HG03280 (cell line): Measurements from ENCODE around the gene TUBA4A.
"Not testable (repeated sequence)": the region's sequence is repeated elsewhere in the genome, so short reads cannot be mapped to it uniquely, and the experiment has no call there.

Source experiments
- ATAC-seq: cut with Tn5 transposase; IDR thresholded peaks from one replicate; pipeline ENCODE4 v1.9.1; 2021; ENCODE audit warnings: mild to moderate bottlenecking, moderate library complexity; ENCODE audit not compliant: unreplicated experiment

The TUBA4A gene

DNA sequence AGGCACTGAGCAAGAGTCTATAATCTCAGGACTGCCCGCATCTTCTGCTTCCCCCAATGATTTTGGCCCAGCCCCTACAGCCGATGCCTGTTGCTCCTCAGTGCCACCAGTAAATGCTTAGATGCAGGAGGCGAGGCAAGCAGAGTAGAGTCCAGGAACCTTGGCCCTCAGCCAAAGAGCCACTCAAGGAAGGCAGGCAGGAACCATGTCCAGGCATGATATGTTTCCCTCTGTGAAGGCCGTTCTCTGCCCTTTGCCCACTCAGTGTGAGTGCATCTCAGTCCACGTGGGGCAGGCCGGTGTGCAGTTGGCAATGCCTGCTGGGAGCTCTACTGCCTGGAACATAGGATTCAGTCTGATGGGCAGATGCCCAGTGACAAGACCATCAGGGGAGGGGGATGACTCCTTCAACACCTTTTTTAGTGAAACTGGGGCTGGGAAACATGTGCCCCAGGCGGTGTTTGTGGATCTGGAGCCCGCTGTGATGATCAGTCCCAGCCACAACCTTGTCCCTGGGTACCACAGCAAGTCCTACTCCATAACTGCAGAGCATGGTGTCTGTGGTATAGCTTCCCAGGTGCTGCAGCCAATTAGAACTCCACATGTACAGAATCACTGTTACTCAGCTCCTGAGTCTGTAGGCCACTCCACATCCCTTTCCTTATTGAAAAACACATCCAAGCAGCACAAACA lies 15.8 kb upstream of the TUBA4A start:
- ATAC-seq, result no peak

- ATAC-seq, result no peak
These were observed 14.6 kb upstream of the TUBA4A start for GRCh38 chr2:219268294-219268693.

GRCh38 chr2:219266886-219267285 lies 13.2 kb upstream of the TUBA4A start:
- no peak for ATAC-seq

GRCh38 chr2:219266232-219266631 lies 12.5 kb upstream of the TUBA4A start:
- no peak for ATAC-seq

DNA sequence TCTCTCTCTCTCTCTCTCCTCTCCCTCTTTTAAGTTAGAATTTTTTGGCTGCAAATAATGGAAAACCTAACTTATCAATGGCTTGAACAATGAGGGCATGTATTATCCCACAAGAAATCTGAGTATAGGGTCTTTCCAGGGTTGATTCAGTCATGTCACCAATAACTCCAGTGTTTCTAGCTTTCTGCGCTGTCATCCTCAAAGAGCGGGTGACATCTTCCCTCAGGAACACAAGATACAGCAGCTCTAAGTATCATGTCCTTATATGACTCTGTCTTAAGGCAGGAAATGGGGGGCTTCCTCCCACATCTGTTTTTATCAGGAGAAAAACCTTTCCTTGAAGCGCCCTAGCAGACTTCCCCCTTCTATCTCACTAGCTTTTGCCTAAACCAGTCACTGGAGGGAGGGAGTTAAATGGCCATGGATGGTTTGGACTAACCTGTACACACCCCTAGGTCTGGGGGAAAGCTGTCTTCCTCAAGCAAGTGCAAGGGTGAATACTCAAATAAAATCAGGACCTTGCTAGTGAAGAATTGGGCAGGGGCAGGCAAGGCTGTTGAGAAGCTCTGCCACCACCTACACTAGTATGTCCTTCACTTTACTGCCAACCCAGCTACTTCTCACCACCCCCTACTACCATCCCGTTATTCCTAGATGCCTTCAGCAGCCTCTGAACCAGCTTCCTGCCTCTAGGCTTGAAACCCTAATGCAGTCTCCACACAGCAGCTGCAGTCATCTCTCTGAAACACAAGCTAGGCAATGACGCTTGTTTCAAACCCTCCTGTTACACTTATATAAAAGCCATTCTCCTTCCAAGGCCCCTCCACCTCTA lies 7.5 kb upstream of the TUBA4A start:
- no peak for ATAC-seq

- ATAC-seq, result not testable (repeated sequence)
These were observed 5.2 kb upstream of the TUBA4A start for GRCh38 chr2:219258942-219259341.

DNA sequence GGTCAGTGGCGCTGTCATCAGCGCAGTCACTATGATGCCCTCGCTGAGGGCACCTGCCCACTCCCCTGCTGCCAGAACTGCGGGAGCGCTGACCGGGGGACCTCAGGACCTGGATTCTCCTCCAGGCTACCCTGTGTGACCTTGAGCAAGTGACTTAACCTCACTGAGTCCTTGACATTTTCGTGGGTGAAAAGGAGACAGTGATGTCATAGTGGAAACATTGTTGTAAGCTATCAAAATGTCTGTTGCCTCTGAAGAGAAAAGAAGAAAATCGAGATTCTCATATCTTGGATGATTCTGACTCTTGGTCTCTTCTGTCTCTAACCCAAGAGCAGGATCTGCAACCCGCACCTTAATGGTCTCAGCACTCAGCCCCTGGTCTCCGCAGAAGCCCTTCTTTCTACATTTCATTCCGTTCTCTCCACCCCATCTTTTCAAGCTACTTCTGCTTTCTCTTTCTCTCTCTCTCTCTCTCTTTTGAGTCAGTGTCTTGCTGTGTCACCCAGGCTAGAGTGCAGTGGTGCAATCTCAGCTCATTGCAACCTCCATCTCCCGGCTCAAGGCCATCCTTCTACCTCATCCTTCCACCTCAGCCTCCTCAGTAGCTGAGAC lies 978 bp upstream of the TUBA4A start:
- ATAC-seq, result peak; percentile 20

DNA sequence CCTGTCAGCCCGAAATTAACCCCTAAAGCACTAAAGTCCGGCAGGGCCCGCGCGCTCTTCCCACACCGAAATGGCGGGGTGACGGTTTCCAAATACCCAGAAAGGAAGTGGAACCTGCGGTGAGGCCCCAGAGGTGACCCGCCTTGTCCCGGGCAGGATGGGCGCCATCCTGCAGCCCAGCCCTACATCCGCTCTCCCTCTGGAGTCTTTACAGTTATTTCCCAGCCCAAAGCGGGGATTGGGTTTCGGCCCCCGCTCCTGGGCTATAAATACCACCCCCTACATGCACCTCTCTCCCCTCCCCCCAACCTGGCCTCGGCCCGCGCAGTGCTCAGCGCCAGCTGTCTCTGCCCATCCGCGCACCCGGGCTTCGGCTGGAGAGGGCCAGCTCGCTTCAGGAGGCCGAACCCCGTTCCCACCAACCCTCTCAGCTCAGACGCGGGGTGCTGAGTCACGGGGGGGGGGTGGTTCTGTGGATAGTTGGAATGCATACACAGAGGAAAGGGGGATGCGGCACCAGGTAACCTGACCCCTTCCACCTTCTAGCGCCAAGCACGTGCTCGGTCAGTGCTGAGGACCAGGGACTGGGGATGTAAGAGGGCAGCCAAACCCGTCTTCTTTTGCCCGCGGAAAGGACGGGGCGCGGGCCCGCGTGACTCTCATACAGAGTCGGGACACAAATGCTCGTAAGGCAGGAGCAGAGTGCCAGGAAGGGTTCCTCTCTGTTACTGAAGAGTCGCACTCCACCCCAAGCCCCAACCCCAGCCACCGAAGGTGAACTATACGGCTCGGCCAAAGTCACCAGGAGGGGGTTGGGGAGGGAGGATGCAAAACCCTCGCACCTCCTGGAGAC lies 592 bp downstream of the TUBA4A start, which contains the start of gene TUBA4B:
Gene TUBA4B (plus strand): TSS at position 344 of the 853 bp plus-strand sequence. CDS start 165 bp downstream, at position 509.
- peak; percentile 24 for ATAC-seq

- no peak for ATAC-seq
These were observed 1.2 kb downstream of the TUBA4A start for GRCh38 chr2:219252570-219252899.

GRCh38 chr2:219252084-219252483 lies 1.6 kb downstream of the TUBA4A start:
- ATAC-seq, result no peak

DNA sequence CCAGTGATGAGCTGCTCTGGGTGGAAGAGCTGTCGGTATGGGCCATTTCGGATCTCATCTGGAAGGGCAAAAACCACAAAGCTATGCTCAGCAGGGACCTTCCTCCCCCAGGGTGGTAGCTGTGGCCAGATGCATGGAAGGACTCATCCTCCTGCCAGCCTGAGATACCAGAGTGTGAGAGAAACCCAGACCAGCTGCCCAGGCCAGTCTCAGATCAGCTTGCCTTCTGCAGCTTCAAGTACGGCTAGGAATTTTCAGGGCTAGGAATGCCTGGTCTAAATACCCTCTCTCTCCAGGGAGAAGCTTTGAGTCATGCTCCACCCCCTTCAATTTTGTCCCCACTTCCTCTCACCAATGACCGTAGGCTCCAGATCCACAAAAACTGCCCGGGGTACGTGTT lies 2.1 kb downstream of the TUBA4A start:
- no peak for ATAC-seq

DNA sequence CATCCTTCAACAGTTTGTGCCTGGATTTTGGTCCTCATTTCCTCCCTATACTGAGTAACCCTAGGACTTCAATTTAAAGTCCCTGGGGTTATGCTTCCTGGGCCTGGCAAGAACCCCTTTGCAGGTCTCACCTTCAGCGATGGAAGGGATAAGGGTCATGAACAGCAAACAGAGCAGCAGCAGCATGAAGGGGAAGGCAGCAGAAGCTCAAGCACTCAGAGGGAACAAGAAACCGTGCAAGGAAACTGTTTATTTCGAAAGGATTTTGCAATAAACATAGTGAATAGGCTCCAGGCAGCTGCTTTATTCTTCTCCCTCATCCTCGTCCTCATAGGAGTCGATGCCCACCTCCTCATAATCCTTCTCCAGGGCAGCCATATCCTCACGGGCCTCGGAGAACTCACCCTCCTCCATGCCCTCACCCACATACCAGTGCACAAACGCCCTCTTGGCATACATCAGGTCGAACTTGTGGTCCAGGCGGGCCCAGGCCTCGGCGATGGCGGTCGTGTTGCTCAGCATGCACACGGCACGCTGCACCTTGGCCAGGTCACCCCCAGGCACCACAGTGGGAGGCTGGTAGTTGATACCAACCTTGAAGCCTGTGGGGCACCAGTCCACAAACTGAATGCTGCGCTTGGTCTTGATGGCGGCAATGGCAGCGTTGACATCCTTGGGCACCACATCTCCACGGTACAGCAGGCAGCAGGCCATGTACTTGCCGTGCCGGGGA lies 3.5 kb downstream of the TUBA4A start:
- ATAC-seq, result no peak

GRCh38 chr2:219249203-219249980 lies 4.3 kb downstream of the TUBA4A start:
- ATAC-seq, result no peak

DNA sequence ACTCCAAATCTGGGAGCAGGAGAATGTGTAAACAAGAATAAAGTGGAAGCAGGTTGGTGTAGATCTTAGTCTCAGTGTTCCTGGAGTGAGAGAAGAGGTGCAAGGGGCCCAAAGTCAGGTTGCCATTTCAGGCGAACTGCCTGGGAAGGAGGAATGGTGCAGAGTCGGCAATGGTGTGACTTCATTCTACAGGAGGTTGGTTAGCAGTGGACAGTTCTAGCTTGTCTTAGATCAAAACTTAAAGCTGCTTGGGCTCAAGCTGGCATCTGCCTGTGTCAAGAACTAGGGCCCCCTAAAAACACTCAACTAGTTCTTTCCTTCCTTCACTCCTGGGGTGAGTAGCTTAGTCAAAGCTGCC lies 4.9 kb downstream of the TUBA4A start:
- no peak for ATAC-seq

GRCh38 chr2:219247678-219248642 lies 5.8 kb downstream of the TUBA4A start:
- no peak for ATAC-seq

DNA sequence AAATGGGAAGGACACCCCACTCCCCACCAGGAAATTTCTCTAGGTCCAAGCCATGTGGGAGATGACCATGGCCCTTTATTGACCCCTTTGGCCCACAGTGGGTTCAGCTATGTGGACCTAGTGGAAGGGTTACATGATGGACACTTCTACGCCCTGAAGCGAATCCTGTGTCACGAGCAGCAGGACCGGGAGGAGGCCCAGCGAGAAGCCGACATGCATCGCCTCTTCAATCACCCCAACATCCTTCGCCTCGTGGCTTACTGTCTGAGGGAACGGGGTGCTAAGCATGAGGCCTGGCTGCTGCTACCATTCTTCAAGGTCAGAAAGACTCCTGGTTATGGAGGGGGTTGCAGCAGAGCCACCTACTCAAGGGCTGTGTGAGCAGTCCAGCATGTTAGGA lies 7.2 kb downstream of the TUBA4A start:
- ATAC-seq, result no peak

- no peak for ATAC-seq
These were observed 7.9 kb downstream of the TUBA4A start for GRCh38 chr2:219245899-219246230.

- peak; percentile 83 for ATAC-seq
These were observed 8.4 kb downstream of the TUBA4A start, which contains the start of the genes GLB1L and STK16 for GRCh38 chr2:219245148-219245898. TSS of gene GLB1L (minus strand) at chr2:219245444. CDS start at chr2:219243573, 1,871 bp downstream. TSS of gene STK16 (plus strand) at chr2:219245479. CDS start at chr2:219246000, 521 bp downstream.
